Upper lobe of right lung (tissue), 1 donor: ENCODE measurements around the gene RIOX2. TPM values are rescaled to one million over a fixed set of nuclear protein-coding genes. Genes with fewer than 3 reads are reported as not detected.
A peak's percentile ranks its signal among the peaks of the same experiment; 100 is the strongest.

ENCODE experiments used
- ATAC-seq: fragments of 200-7000 bp; cut with Tn5 transposase; one replicate; pipeline ENCODE4 v1.9.1; 2020; ENCODE audit warnings: mild to moderate bottlenecking, moderate library complexity
- DNase-seq: peaks from one replicate; pipeline ENCODE4 v3.0.0-alpha.2; 2020
- H3K27ac ChIP-seq: fragments of 200-600 bp; one replicate; pipeline ENCODE4 v1.8.0; 2022
- H3K27me3 ChIP-seq: fragments of 200-600 bp; one replicate; pipeline ENCODE4 v1.8.0; 2022; ENCODE audit warnings: mild to moderate bottlenecking
- H3K36me3 ChIP-seq: fragments of 200-600 bp; one replicate; pipeline ENCODE4 v1.8.0; 2022
- H3K4me1 ChIP-seq: fragments of 200-600 bp; one replicate; pipeline ENCODE4 v1.8.0; 2022
- H3K4me3 ChIP-seq: fragments of 200-600 bp; one replicate; pipeline ENCODE4 v1.8.0; 2022; ENCODE audit warnings: mild to moderate bottlenecking
- H3K9me3 ChIP-seq: fragments of 200-600 bp; one replicate; pipeline ENCODE4 v1.8.0; 2022
- intact Hi-C: fragments of 100-400 bp; cut with DNase I; formaldehyde crosslinking; loops from one replicate; pipeline ENCODE4 v1.11.0; 2022
- total RNA-seq: library from RNA; stranded (reverse); fragmentation: NEBNext Ultra II Directional; extraction: Animal tissue kit (Norgen Biotek cat#: 25700); gene quantifications from one replicate; pipeline ENCODE4 v1.2.1, GENCODE V29; 2021
- TF ChIP-seq, protein P1 (sequence below): fragments of 200-600 bp; IDR thresholded peaks from one replicate; pipeline ENCODE4 v1.8.0; 2022; ENCODE audit warnings: antibody characterized with exemption
- donor health status: DM: no; HTN: yes; CAD: no; lungs with severe emphysema.

Gene RIOX2
- total RNA-seq, 1 donor from 2014 or later = 20.5 TPM

GRCh38 chr3:97958796-97959195, 13.4 kb downstream of the RIOX2 start:
- TF ChIP-seq, protein P1, sequence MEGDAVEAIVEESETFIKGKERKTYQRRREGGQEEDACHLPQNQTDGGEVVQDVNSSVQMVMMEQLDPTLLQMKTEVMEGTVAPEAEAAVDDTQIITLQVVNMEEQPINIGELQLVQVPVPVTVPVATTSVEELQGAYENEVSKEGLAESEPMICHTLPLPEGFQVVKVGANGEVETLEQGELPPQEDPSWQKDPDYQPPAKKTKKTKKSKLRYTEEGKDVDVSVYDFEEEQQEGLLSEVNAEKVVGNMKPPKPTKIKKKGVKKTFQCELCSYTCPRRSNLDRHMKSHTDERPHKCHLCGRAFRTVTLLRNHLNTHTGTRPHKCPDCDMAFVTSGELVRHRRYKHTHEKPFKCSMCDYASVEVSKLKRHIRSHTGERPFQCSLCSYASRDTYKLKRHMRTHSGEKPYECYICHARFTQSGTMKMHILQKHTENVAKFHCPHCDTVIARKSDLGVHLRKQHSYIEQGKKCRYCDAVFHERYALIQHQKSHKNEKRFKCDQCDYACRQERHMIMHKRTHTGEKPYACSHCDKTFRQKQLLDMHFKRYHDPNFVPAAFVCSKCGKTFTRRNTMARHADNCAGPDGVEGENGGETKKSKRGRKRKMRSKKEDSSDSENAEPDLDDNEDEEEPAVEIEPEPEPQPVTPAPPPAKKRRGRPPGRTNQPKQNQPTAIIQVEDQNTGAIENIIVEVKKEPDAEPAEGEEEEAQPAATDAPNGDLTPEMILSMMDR = no peak
- Histone ChIP-seq H3K27me3 (no peaks in the 10 kb centered on the region), H3K4me3 (no peak overlapping the region), H3K9me3 (no peaks in the 10 kb centered on the region), H3K27ac (no peak overlapping the region), H3K4me1 (no peaks in the 10 kb centered on the region), H3K36me3 (peaks cover 15% of the 10 kb centered on the region)
- DNase-seq (no peak), ATAC-seq (no peak)
- intact Hi-C loops = no loop called here

DNA sequence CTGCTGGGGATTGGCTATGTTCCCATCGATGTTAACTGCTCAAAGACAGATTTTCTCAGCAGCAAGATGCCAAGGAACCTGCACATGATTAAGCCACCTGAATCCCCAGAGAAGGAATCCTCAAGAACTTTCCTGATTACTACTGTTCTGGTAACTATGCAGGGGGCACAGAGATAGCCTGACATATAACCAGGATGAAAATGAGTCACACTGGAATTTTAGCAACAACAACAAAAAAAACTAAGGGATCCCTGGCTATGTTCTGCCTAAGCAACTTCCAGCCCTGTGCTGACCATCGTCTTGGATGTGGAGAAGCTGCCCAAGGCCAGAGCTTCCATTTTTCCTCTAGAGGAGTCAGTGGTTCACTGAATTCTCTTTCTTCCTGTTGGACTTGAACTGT, 13.8 kb downstream of the RIOX2 start:
- peaks cover 16% of the 10 kb centered on the region for H3K36me3 ChIP-seq

GRCh38 chr3:97957617-97958311, 14.5 kb downstream of the RIOX2 start:
- TF ChIP-seq, protein P1 = no peak
- DNase-seq (no peak), ATAC-seq (peak; percentile 40)
- Histone ChIP-seq H3K27me3 (no peaks in the 10 kb centered on the region), H3K4me1 (no peaks in the 10 kb centered on the region), H3K4me3 (no peak overlapping the region), H3K9me3 (no peaks in the 10 kb centered on the region), H3K27ac (no peak overlapping the region), H3K36me3 (peaks cover 20% of the 10 kb centered on the region)
- intact Hi-C loops = no loop called here

More for the DNA sequence above, 13.8 kb downstream of the RIOX2 start:
- DNase-seq (no peak), ATAC-seq (no peak)
- no peaks in the 10 kb centered on the region for H3K4me1 ChIP-seq
- H3K27ac ChIP-seq = no peak overlapping the region
- no peaks in the 10 kb centered on the region for H3K27me3 ChIP-seq
- no peak overlapping the region for H3K4me3 ChIP-seq
- intact Hi-C loops = no loop called here
- TF ChIP-seq, protein P1 = no peak
- H3K9me3 ChIP-seq = no peaks in the 10 kb centered on the region

DNA sequence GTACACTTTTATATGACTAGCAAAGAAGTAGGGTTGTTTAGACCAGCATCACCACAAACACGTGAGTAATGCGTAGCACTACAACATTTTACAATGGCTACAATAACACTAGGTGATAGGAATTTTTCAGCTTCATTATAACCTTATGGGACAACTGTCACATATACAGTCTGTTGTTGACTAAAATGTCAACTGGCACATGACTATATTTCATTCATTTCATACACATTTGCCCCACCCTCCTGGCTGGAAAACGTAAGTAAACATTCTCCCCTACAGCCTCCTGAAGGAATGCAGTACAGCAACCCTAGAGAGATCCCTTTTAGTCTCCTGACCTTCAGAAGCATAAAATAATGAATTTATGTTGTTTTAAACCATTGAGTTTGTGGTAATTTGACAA, 16.2 kb downstream of the RIOX2 start:
- ATAC-seq (no peak), DNase-seq (no peak)
- H3K9me3 ChIP-seq = no peaks in the 10 kb centered on the region
- H3K27ac ChIP-seq = no peak overlapping the region
- H3K27me3 ChIP-seq = no peaks in the 10 kb centered on the region
- TF ChIP-seq, protein P1 = no peak
- H3K4me1 ChIP-seq = no peaks in the 10 kb centered on the region
- peaks cover 26% of the 10 kb centered on the region for H3K36me3 ChIP-seq
- intact Hi-C loops = no loop called here
- no peak overlapping the region for H3K4me3 ChIP-seq

DNA sequence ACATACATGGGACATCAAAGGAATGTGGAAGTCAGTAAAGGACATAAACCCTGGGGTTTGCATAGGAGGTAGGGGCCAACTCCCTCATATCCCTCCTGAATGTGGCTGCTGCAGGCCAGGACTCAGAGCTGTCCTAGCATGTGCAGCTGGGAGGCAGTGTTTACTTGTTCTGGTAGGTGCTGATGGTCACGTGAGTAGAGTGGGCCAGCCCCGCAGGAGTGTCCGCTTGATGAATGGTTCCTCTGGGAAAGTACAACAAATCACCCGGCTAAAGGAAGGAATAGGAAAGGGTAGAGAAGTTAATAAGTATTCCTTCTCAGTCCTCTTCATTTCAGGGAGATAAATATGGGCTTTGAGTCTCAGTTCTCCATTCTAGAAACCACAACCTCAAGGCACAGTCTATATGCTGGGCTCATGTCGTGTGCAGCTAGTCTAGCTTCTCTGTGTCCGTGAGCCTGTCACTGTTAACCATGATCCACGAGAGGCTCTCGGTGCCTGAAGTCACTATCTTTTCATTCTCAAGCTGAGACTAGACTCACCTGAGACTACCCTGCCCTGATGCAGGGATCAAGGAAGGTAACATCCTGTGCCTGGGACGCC, 17.9 kb downstream of the RIOX2 start:
- no peaks in the 10 kb centered on the region for H3K27me3 ChIP-seq
- TF ChIP-seq, protein P1 = no peak
- intact Hi-C loops = no loop called here
- no peak overlapping the region for H3K4me3 ChIP-seq
- H3K4me1 ChIP-seq = no peaks in the 10 kb centered on the region
- H3K9me3 ChIP-seq = no peaks in the 10 kb centered on the region
- ATAC-seq = peak; percentile 34
- no peak overlapping the region for H3K27ac ChIP-seq
- H3K36me3 ChIP-seq = peaks cover 44% of the 10 kb centered on the region
- no peak for DNase-seq
